ENCODE data around the gene EPHA7. TPM values are rescaled to one million over a fixed set of nuclear protein-coding genes. Genes with fewer than 3 reads are reported as not detected.

Gene EPHA7
- total RNA-seq, 2 donors from 2014 or later: 0.14 to 1.8 TPM

- no peak for TF ChIP-seq CTCF (IDR thresholded peaks at IDR 0.05)
- no peak for ATAC-seq (ENCODE audit: insufficient number of reproducible peaks, low FRiP score, low read depth)
- Histone ChIP-seq H3K9me3 (no peaks in the 10 kb centered on the region), H3K27me3 (replicated peaks; ENCODE audit: insufficient read depth) (no peaks in the 10 kb centered on the region), H3K36me3 (no peaks in the 10 kb centered on the region), H3K27ac (no peak overlapping the region), H3K4me1 (ENCODE audit: control insufficient read depth in 1 of 2, low read depth in 2 of 2) (no peaks in the 10 kb centered on the region), H3K4me3 (no peak overlapping the region)
- DNase-seq (ENCODE audit: low spot score): no peak
These were observed 96.7 kb downstream of the EPHA7 start for GRCh38 chr6:93322651-93323050.

GRCh38 chr6:93319304-93319703, 100.1 kb downstream of the EPHA7 start:
- ATAC-seq (ENCODE audit: insufficient number of reproducible peaks, low FRiP score, low read depth) (no peak), DNase-seq (ENCODE audit: low spot score) (no peak)

GRCh38 chr6:93318121-93318520, 101.2 kb downstream of the EPHA7 start:
- H3K27ac ChIP-seq: no peak overlapping the region
- ATAC-seq (ENCODE audit: insufficient number of reproducible peaks, low FRiP score, low read depth): no peak

More at GRCh38 chr6:93319304-93319703, 100.1 kb downstream of the EPHA7 start:
- no peaks in the 10 kb centered on the region for H3K9me3 ChIP-seq
- no peaks in the 10 kb centered on the region for H3K36me3 ChIP-seq
- no peaks in the 10 kb centered on the region for H3K4me1 ChIP-seq (ENCODE audit: control insufficient read depth in 1 of 2, low read depth in 2 of 2)
- no peak for TF ChIP-seq CTCF (IDR thresholded peaks at IDR 0.05)
- H3K4me3 ChIP-seq: no peak overlapping the region
- H3K27me3 ChIP-seq (replicated peaks; ENCODE audit: insufficient read depth): no peaks in the 10 kb centered on the region
- H3K27ac ChIP-seq: no peak overlapping the region

GRCh38 chr6:93317592-93317991, 101.8 kb downstream of the EPHA7 start:
- Histone ChIP-seq H3K27me3 (replicated peaks; ENCODE audit: insufficient read depth) (no peaks in the 10 kb centered on the region), H3K9me3 (no peaks in the 10 kb centered on the region), H3K36me3 (no peaks in the 10 kb centered on the region), H3K4me3 (no peak overlapping the region), H3K4me1 (ENCODE audit: control insufficient read depth in 1 of 2, low read depth in 2 of 2) (no peaks in the 10 kb centered on the region), H3K27ac (no peak overlapping the region)
- no peak for ATAC-seq (ENCODE audit: insufficient number of reproducible peaks, low FRiP score, low read depth)
- no peak for TF ChIP-seq CTCF (IDR thresholded peaks at IDR 0.05)
- DNase-seq (ENCODE audit: low spot score): no peak

More at GRCh38 chr6:93318121-93318520, 101.2 kb downstream of the EPHA7 start:
- Histone ChIP-seq H3K4me1 (ENCODE audit: control insufficient read depth in 1 of 2, low read depth in 2 of 2) (no peaks in the 10 kb centered on the region), H3K4me3 (no peak overlapping the region), H3K36me3 (no peaks in the 10 kb centered on the region), H3K9me3 (no peaks in the 10 kb centered on the region), H3K27me3 (replicated peaks; ENCODE audit: insufficient read depth) (no peaks in the 10 kb centered on the region)
- DNase-seq (ENCODE audit: low spot score): no peak
- no peak for TF ChIP-seq CTCF (IDR thresholded peaks at IDR 0.05)

- DNase-seq (ENCODE audit: low spot score): no peak
- no peaks in the 10 kb centered on the region for H3K27me3 ChIP-seq (replicated peaks; ENCODE audit: insufficient read depth)
- H3K36me3 ChIP-seq: no peaks in the 10 kb centered on the region
- H3K9me3 ChIP-seq: no peaks in the 10 kb centered on the region
- H3K4me1 ChIP-seq (ENCODE audit: control insufficient read depth in 1 of 2, low read depth in 2 of 2): no peaks in the 10 kb centered on the region
- H3K4me3 ChIP-seq: no peak overlapping the region
- H3K27ac ChIP-seq: no peak overlapping the region
- ATAC-seq (ENCODE audit: insufficient number of reproducible peaks, low FRiP score, low read depth): no peak
- no peak for TF ChIP-seq CTCF (IDR thresholded peaks at IDR 0.05)
These were observed 111.6 kb downstream of the EPHA7 start for GRCh38 chr6:93307505-93308409.
